C4-2B (cell line): ENCODE results near the gene CCNJL.
"Not testable (repeated sequence)": the region's sequence is repeated elsewhere in the genome, so short reads cannot be mapped to it uniquely, and the experiment has no call there.

Experiments
- H3K27ac ChIP-seq: fragments of 450-650 bp; 2 replicates; pipeline ENCODE4 v1.5.1; 2017
- ZFX ChIP-seq: fragments of 450-650 bp; IDR thresholded peaks from 2 replicates; pipeline ENCODE4 v1.6.1; 2017
- TF ChIP-seq, protein P1 (sequence below): fragments of 450-650 bp; conservative IDR thresholded peaks from 2 replicates; pipeline ENCODE4 v1.5.1; 2017; ENCODE audit warnings: mild to moderate bottlenecking

Gene CCNJL

DNA sequence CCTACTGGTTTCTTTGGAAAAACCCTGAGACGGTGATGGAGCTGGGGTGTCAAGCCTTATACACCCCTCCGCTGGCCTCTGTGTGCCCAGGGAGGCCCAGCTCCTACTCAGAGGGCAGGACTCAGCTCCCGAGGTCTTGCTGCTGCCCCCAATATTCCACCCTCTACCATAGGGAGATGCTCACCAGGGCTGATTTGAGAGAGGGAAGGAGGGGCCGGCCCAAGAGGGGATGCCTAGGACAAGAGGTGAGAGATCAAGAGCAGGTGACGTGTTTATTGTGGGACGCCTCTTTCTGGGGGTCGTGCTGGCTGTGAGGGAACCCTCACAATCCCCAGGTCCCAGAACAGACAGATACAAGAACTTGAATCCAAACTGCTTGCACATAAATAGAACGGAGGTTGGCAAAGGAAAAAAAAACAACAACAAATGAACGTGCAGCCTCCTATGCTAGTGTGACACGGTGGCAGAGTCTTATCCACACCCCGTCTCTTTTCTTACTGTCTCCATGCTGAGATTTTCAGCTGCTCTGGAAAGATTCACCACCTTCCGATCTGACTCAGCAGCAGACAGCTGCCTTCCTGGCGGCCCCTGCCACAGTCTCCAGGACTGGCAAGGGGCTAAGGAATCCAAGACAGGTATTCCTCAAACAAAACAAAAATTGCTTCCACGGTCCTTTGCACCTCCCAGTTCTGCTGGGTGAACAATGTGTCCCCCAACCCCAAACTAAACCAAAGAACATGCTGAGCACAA lies 60.8 kb downstream of the CCNJL start:
- no peak for TF ChIP-seq ZFX
- TF ChIP-seq, protein P1, sequence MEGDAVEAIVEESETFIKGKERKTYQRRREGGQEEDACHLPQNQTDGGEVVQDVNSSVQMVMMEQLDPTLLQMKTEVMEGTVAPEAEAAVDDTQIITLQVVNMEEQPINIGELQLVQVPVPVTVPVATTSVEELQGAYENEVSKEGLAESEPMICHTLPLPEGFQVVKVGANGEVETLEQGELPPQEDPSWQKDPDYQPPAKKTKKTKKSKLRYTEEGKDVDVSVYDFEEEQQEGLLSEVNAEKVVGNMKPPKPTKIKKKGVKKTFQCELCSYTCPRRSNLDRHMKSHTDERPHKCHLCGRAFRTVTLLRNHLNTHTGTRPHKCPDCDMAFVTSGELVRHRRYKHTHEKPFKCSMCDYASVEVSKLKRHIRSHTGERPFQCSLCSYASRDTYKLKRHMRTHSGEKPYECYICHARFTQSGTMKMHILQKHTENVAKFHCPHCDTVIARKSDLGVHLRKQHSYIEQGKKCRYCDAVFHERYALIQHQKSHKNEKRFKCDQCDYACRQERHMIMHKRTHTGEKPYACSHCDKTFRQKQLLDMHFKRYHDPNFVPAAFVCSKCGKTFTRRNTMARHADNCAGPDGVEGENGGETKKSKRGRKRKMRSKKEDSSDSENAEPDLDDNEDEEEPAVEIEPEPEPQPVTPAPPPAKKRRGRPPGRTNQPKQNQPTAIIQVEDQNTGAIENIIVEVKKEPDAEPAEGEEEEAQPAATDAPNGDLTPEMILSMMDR, result no peak
- H3K27ac ChIP-seq, result no peak overlapping the region

DNA sequence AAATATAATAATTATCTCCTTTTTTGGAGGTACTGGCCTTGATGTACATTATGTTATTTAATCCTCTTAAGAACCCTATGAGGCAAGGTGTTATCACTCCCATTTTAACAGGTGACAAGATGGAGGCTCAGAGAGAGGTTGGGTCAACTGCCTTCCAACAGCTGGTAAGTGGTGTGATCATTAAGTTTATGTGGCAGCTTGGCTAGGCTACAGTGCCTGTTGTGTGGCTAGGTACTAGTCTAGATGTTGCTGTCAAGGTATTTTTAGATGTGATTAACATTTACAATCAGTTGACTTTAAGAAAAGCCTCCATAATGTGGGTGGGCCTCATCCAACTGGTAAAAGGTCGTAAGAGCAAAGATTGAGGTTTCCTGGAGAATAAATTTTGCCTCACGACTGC lies 61.5 kb downstream of the CCNJL start:
- H3K27ac ChIP-seq, result no peak overlapping the region
- no peak for TF ChIP-seq ZFX
- TF ChIP-seq, protein P1, result no peak

DNA sequence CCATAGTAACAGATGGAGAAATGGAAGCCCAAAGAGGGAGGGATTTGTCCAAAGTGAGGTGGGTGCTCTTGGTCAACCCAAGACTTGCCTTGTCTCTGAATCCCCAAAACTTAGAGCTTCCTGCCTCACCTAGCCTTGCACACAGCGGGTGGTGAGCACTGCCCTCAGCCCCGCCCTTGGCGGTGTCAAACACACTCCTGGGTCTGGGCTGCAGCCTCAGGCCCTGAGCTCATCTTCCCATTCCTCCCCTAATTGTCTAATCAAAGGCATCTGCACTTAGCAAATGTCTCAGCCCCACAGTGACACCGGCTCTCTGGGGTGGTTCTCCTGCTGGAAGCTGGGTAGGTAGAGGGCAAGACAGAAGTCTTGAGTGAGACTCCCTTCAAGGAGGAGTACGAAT lies 62.1 kb downstream of the CCNJL start:
- H3K27ac ChIP-seq, result no peak overlapping the region
- TF ChIP-seq, protein P1, result no peak
- TF ChIP-seq ZFX, result no peak

- not testable (repeated sequence) for H3K27ac ChIP-seq
These were observed 62.8 kb downstream of the CCNJL start for GRCh38 chr5:160249570-160249969.

- TF ChIP-seq, protein P1, result no peak
- no peak for TF ChIP-seq ZFX
- no peak overlapping the region for H3K27ac ChIP-seq
These were observed 66.8 kb downstream of the CCNJL start for GRCh38 chr5:160245506-160246086.

DNA sequence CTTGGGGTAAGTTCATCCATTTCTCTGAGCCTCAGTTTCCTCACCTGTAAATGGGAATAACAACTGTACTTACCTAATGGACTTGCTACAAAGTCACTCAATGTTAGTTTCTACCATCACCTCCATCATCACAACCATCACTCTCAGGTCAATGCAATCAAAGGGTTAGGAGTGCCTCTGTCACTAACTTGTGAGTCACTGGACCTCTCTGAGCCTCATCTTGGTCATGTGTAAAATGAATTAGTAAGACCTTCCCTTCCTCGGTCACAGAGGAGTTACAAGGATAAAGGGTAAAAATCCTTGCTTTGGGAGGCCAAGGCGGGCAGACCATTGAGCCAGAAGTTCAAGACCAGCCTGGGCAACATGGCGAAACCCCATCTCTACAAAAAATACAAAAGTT lies 70.2 kb downstream of the CCNJL start:
- TF ChIP-seq, protein P1, result no peak
- TF ChIP-seq ZFX, result no peak
- H3K27ac ChIP-seq, result no peak overlapping the region

DNA sequence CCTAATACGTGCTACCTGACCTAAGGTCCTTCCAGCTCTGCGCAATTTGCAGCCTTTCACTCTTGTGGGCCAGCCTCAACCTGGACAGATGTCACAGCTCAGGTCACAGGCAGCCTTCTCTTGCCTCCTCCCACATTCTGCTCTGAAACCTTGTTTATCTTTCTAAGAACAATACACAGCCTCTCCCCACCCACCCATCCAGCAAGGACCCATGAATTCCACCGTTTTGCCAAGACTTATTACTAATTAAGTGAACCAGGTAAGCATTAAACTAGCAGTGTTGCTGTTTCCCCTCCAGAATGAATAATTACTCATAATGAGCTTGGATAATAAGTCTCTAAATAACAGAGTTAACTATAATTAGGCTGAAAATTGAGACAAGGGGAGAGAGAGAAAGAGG lies 72.0 kb downstream of the CCNJL start:
- no peak overlapping the region for H3K27ac ChIP-seq
- TF ChIP-seq ZFX, result no peak
- TF ChIP-seq, protein P1, result no peak
